22Rv1 (cell line): ENCODE results near the gene COA1.
"Not testable (repeated sequence)": the region's sequence is repeated elsewhere in the genome, so short reads cannot be mapped to it uniquely, and the experiment has no call there.

Source experiments
- H3K27ac ChIP-seq: fragments of 450-650 bp; 2 replicates; pipeline ENCODE4 v1.5.1; 2017
- ZFX ChIP-seq: fragments of 450-650 bp; IDR thresholded peaks from 2 replicates; pipeline ENCODE4 v1.6.1; 2017; ENCODE audit warnings: antibody characterized with exemption, borderline replicate concordance
- TF ChIP-seq, protein P1 (sequence below): fragments of 450-650 bp; IDR thresholded peaks from 2 replicates; pipeline ENCODE4 v1.5.1; 2017; ENCODE audit warnings: mild to moderate bottlenecking

Gene COA1

DNA sequence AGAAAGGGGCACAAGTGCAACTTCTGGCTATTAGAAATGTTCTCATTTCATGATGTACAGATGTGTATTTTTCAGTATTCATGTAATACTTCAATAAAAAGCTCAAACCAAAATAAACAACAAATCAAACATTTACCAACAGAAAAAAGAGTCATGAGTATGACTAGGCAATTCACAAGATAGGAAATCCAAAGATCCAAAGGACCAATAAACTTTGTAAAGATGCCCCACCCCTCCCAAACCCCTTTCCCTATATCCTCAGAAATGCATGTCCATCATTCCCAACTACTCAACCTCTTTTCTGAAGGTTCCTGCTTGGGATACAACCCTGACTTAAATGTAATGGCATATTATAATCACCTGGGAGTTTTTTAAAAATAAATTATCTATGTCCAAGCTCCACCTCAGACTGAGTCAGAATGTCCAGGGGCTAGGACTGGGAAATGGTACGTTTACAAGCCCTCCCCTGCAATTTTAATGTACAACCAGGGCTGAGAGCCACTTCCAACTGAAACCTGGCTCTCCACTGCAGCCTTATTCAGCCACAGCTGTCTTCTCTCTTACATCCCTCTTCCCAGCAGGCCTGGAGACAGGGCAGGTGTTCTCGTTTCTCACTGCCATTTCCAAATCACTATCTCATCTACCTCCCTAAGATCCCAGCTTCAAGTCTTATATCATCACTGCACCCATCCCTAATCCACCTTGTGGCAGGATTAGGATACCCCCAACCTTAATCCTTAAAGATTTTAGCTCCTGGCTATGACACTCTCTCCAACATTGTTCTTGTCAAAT, 36.5 kb downstream of the COA1 start:
- no peak overlapping the region for H3K27ac ChIP-seq
- TF ChIP-seq, protein P1, sequence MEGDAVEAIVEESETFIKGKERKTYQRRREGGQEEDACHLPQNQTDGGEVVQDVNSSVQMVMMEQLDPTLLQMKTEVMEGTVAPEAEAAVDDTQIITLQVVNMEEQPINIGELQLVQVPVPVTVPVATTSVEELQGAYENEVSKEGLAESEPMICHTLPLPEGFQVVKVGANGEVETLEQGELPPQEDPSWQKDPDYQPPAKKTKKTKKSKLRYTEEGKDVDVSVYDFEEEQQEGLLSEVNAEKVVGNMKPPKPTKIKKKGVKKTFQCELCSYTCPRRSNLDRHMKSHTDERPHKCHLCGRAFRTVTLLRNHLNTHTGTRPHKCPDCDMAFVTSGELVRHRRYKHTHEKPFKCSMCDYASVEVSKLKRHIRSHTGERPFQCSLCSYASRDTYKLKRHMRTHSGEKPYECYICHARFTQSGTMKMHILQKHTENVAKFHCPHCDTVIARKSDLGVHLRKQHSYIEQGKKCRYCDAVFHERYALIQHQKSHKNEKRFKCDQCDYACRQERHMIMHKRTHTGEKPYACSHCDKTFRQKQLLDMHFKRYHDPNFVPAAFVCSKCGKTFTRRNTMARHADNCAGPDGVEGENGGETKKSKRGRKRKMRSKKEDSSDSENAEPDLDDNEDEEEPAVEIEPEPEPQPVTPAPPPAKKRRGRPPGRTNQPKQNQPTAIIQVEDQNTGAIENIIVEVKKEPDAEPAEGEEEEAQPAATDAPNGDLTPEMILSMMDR, result no peak
- TF ChIP-seq ZFX, result no peak

DNA sequence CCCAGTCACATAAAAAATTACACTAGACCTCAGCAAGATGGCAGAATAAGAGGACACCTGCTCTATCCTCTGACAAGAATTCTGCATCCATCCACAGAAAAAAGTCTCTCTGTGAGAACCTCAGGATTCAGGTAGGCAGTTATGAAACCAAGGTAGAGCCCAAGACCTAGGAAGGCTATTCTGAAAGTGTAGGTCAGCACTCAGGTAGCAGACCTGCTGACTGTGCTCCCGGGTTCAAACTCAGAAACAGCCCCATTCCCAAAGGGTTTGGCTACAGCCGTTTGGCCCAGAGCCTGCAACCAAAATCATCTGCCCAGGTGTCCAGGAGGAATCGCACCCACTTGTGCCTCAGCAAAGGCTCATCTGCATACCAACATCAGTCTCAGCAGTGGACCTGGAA, 37.7 kb downstream of the COA1 start:
- TF ChIP-seq, protein P1, result no peak
- TF ChIP-seq ZFX, result no peak
- no peak overlapping the region for H3K27ac ChIP-seq

DNA sequence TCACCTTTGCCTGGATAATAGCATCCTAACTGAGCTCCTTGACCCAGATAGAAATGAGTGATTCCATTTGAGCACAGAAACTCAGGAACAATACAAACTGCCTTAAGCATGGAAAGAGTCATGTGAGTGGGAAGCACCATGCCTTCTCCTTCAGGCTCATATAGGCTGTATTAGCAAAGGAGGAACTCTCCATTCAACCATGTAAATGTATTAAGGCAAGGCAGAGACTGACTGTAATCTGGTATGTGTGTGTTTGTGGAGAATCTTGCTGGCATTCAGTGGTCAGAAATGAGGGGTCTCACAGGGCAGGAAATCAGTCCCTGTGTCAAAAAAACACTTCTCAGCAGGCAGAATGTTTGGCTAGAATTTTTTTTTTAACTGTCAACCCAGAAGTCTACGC, 40.2 kb downstream of the COA1 start:
- TF ChIP-seq, protein P1, result no peak
- TF ChIP-seq ZFX, result no peak
- H3K27ac ChIP-seq, result no peak overlapping the region

DNA sequence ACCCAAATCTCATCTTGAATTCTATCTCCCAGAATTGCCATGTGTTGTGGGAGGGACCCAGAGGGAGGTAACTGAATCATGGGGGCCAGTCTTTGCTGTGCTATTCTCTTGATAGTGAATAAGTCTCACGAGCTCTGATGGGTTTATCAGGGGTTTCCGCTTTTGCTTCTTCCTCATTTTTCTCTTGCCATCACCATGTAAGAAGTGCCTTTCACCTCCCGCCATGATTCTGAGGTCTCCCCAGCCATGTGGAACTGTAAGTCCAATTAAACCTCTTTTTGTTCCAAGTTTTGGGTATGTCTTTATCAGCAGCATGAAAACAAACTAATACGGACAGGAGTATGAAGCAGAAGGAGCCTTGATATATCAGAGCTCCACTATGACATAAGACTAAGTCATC, 41.5 kb downstream of the COA1 start:
- H3K27ac ChIP-seq, result not testable (repeated sequence)

DNA sequence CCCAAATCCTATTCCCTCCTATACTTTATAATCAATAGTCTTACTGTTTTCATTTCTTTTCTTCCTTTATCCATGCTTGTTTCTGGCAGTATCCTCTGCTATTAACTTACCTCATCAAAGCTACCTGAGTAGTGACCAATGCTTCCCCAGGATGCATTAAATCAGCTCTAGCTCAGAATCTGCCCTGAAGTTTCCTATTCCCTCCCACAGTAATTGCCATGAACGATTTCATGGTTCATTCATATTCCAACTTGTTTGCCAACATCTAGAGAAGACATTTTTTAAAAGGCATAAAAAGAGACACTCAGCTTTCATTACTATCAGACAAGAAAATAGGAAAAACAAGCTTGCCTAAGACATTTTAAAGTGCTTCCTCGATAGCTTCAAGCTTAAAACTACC, 42.3 kb downstream of the COA1 start:
- TF ChIP-seq ZFX, result no peak
- TF ChIP-seq, protein P1, result no peak
- H3K27ac ChIP-seq, result no peak overlapping the region

DNA sequence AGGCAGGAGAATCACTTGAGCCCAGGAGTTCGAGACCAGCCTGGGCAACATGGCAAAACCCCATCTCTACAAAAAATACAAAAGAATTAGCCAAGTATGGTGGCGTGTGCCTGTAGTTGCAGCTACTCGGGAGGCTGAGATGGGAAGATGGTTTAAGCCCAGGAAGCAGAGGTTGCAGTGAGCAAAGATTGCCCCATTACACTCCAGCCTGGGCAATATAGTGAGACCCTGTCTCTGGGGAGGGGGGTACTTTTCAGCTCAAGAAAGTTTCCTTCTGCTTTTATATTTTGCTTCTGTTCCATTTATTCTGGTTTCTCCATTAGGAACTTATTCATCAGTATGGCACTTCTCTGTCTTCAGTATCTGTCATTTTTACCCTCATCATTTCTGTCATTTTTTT, 48.6 kb downstream of the COA1 start:
- H3K27ac ChIP-seq, result no peak overlapping the region
- no peak for TF ChIP-seq ZFX
- TF ChIP-seq, protein P1, result no peak

DNA sequence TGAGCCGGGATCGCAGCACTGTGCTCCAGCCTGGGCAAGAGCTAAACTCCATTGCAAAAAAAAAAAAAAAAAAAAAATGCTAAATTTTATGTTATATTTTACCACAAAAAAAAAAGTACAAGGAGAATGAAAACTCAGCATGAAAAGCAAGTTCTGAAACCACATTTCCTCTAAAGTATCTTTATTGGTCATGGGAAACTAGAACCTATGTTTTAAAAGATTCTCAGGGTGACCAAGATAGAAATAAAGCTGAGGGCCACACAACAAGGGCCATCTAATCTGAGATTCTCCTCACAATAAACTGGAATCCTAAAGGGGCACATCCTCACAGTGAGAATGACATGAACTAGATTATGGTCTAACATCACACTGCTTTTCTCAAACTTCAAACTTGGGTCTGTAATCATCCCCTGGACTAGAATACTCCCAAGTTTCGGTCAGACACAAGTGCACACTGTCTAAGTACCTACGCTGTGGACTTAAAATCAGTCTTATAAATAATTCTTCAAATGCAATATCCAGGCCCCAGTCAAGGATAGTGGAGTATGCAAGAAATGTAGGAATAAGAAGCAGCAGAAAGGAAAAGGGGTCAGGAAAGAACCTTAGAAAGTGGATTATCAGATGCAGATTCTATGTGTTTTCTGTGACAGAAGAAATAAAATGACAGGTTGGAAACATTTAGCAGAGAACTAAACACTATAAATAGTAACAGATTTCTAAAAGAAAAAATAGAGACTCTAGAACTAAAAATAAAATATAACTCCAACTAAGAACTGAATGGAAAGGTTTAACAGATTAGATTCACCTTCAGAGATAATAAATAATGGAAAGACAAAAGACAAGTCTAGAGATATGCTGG, 49.9 kb downstream of the COA1 start:
- TF ChIP-seq ZFX, result no peak
- TF ChIP-seq, protein P1, result no peak
- H3K27ac ChIP-seq, result no peak overlapping the region
